ENCODE results near the gene NCCRP1.

DNA sequence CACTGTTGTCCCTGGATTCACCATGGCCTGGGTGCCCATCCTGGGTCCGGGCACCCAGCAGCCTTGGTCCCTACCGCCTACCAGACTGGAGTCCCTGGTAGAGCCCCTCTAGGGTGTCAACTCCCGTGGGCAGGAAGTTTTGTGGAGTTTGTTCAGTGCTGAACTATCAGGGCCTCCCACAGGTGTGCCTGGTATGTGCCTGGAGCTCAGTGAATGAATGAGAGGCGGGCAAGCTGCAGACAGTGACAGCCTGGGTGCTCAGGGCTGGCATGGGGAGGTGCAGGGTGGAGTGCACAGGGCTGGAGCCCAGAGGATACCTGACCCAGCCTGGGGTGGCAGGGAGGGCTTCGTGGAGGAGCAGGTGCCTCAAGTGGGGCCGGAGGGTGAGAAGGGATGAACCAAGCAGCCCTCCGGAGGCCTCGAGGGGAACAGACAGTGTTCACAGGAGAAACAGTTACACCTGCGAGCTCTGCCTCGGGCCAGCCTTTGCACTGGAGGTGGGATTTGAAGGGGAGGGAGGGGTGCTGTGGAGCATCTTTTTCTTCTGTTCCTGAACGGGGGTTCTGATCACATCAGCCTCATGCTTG, 41.6 kb upstream of the NCCRP1 start:
- TF ChIP-seq, protein P1, sequence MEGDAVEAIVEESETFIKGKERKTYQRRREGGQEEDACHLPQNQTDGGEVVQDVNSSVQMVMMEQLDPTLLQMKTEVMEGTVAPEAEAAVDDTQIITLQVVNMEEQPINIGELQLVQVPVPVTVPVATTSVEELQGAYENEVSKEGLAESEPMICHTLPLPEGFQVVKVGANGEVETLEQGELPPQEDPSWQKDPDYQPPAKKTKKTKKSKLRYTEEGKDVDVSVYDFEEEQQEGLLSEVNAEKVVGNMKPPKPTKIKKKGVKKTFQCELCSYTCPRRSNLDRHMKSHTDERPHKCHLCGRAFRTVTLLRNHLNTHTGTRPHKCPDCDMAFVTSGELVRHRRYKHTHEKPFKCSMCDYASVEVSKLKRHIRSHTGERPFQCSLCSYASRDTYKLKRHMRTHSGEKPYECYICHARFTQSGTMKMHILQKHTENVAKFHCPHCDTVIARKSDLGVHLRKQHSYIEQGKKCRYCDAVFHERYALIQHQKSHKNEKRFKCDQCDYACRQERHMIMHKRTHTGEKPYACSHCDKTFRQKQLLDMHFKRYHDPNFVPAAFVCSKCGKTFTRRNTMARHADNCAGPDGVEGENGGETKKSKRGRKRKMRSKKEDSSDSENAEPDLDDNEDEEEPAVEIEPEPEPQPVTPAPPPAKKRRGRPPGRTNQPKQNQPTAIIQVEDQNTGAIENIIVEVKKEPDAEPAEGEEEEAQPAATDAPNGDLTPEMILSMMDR (IDR thresholded peaks at IDR 0.05): no peak
- TF ChIP-seq SIN3A (IDR thresholded peaks at IDR 0.05; ENCODE audit: borderline replicate concordance, insufficient read depth, low read depth, low read length) (no peak), POLR2AphosphoS5 (IDR thresholded peaks at IDR 0.05; ENCODE audit: low read depth, low read length) (no peak; the same call in 1 of the 2 replicates)
- TF ChIP-seq, protein P2, sequence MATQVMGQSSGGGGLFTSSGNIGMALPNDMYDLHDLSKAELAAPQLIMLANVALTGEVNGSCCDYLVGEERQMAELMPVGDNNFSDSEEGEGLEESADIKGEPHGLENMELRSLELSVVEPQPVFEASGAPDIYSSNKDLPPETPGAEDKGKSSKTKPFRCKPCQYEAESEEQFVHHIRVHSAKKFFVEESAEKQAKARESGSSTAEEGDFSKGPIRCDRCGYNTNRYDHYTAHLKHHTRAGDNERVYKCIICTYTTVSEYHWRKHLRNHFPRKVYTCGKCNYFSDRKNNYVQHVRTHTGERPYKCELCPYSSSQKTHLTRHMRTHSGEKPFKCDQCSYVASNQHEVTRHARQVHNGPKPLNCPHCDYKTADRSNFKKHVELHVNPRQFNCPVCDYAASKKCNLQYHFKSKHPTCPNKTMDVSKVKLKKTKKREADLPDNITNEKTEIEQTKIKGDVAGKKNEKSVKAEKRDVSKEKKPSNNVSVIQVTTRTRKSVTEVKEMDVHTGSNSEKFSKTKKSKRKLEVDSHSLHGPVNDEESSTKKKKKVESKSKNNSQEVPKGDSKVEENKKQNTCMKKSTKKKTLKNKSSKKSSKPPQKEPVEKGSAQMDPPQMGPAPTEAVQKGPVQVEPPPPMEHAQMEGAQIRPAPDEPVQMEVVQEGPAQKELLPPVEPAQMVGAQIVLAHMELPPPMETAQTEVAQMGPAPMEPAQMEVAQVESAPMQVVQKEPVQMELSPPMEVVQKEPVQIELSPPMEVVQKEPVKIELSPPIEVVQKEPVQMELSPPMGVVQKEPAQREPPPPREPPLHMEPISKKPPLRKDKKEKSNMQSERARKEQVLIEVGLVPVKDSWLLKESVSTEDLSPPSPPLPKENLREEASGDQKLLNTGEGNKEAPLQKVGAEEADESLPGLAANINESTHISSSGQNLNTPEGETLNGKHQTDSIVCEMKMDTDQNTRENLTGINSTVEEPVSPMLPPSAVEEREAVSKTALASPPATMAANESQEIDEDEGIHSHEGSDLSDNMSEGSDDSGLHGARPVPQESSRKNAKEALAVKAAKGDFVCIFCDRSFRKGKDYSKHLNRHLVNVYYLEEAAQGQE (IDR thresholded peaks at IDR 0.05; ENCODE audit: insufficient read depth in 1 of 2, low read depth in 2 of 2, low read length in 1 of 2): no peak

Data from Panc1 (cell line).